ENCODE measurements around the gene ZBTB4. TPM values are rescaled to one million over a fixed set of nuclear protein-coding genes. Genes with fewer than 3 reads are reported as not detected.
"Not testable (repeated sequence)": the region's sequence is repeated elsewhere in the genome, so short reads cannot be mapped to it uniquely, and the experiment has no call there.

Gene ZBTB4
- polyA plus RNA-seq, 1 donor, result 65.6 TPM

DNA sequence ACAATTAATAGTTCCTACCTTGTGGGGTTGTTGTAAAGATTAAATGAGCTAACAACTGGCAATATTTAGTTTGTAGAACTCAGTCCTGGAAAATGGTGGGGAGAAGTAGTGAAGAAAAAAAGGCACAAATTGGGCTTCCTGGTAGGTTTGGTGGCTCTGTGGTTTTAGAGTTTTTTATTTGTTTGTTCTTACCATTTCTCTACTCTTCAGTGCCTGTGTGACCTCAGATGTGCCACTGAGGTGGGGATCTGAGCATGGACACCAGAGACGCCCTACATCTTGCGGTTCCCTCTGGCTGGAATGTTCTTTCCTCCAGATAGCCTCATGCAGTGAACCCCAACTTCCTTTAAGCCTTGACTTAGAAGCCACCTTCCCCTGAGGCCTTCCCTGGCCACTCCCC, 7.7 kb downstream of the ZBTB4 start:
- no CpG with 5 or more reads among the region's 2 CpGs for WGBS (ENCODE audit: insufficient coverage, low lambda C conversion rate)
- no peak for DNase-seq
- no peak overlapping the region for H3K4me3 ChIP-seq (ENCODE audit: low read length)
- peaks cover 23% of the 10 kb centered on the region for H3K4me1 ChIP-seq (ENCODE audit: control insufficient read depth, insufficient read depth, low read length)
- no peaks in the 10 kb centered on the region for H3K9me3 ChIP-seq (ENCODE audit: control insufficient read depth, low read depth, low read length)
- H3K27me3 ChIP-seq (ENCODE audit: control insufficient read depth, insufficient read depth, low read length), result no peaks in the 10 kb centered on the region
- H3K36me3 ChIP-seq (ENCODE audit: control insufficient read depth, insufficient read depth, low read length), result peaks cover 25% of the 10 kb centered on the region
- H3K27ac ChIP-seq (ENCODE audit: low read length), result no peak overlapping the region

DNA sequence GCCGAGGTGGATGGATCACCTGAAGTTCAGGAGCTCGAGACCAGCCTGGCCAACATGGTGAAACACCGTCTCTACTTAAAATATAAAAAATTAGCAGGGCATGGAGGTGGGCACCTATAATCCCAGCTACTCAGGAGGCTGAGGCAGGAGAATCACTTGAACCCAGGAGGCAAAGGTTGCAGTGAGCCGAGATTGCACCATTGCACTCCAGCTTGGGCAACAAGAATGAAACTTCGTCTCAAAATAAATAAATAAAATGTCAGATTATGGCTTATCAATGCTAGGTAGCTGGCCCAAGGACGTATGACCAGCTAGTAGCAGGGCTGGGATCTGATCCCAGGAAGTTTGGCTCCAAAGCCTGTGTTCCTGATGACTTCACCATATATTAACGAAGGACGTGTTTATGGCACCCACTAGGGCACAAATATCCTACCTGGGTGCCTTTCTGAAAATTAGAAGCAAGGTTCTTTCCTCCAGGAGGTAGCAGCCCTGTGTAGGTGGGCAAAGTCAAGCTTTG, 8.9 kb downstream of the ZBTB4 start:
- Histone ChIP-seq H3K4me1 (ENCODE audit: control insufficient read depth, insufficient read depth, low read length) (peaks cover 12% of the 10 kb centered on the region), H3K36me3 (ENCODE audit: control insufficient read depth, insufficient read depth, low read length) (peaks cover 33% of the 10 kb centered on the region)
- H3K27ac ChIP-seq (ENCODE audit: low read length); H3K9me3 ChIP-seq (ENCODE audit: control insufficient read depth, low read depth, low read length); H3K4me3 ChIP-seq (ENCODE audit: low read length); DNase-seq; H3K27me3 ChIP-seq (ENCODE audit: control insufficient read depth, insufficient read depth, low read length): not testable (repeated sequence)
- 82% methylated on average over 2 of the region's 8 CpGs for WGBS (ENCODE audit: insufficient coverage, low lambda C conversion rate)

- H3K4me1 ChIP-seq (ENCODE audit: control insufficient read depth, insufficient read depth, low read length); H3K4me3 ChIP-seq (ENCODE audit: low read length); H3K27ac ChIP-seq (ENCODE audit: low read length); H3K27me3 ChIP-seq (ENCODE audit: control insufficient read depth, insufficient read depth, low read length); DNase-seq; H3K9me3 ChIP-seq (ENCODE audit: control insufficient read depth, low read depth, low read length): not testable (repeated sequence)
- WGBS (ENCODE audit: insufficient coverage, low lambda C conversion rate), result 83% methylated on average over 2 of the region's 12 CpGs
- peaks cover 38% of the 10 kb centered on the region for H3K36me3 ChIP-seq (ENCODE audit: control insufficient read depth, insufficient read depth, low read length)
These were observed 9.6 kb downstream of the ZBTB4 start for GRCh38 chr17:7469843-7470242.

GRCh38 chr17:7468804-7469389, 10.5 kb downstream of the ZBTB4 start:
- 92% methylated on average over 2 of the region's 12 CpGs for WGBS (ENCODE audit: insufficient coverage, low lambda C conversion rate)
- Histone ChIP-seq H3K4me3 (ENCODE audit: low read length) (no peak overlapping the region), H3K27me3 (ENCODE audit: control insufficient read depth, insufficient read depth, low read length) (no peaks in the 10 kb centered on the region), H3K36me3 (ENCODE audit: control insufficient read depth, insufficient read depth, low read length) (peaks cover 40% of the 10 kb centered on the region), H3K9me3 (ENCODE audit: control insufficient read depth, low read depth, low read length) (no peaks in the 10 kb centered on the region), H3K27ac (ENCODE audit: low read length) (no peak overlapping the region), H3K4me1 (ENCODE audit: control insufficient read depth, insufficient read depth, low read length) (no peaks in the 10 kb centered on the region)
- no peak for DNase-seq

GRCh38 chr17:7468290-7468689, 11.1 kb downstream of the ZBTB4 start:
- H3K4me1 ChIP-seq (ENCODE audit: control insufficient read depth, insufficient read depth, low read length), result no peaks in the 10 kb centered on the region
- no CpG with 5 or more reads among the region's 11 CpGs for WGBS (ENCODE audit: insufficient coverage, low lambda C conversion rate)
- no peak for DNase-seq

DNA sequence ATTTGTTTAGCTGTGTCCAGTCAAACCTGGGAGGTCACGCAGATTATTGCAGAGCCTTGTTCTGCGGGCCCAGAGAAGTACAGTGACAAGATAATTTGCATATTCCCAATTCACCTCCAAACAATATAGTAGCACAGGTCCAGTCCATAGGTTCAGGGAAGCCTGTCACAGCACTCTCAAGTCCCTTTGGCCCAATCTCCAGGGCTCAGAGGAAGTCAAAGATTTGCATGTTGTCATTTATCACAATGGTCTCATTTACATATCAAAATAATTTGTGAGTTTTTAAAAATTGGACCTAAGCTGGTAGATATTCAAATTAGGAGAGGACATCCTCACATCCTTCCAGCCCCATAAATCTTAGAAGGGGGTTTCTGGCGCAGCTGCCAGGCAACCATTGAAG, 11.9 kb downstream of the ZBTB4 start:
- H3K4me1 ChIP-seq (ENCODE audit: control insufficient read depth, insufficient read depth, low read length), result no peaks in the 10 kb centered on the region
- H3K4me3 ChIP-seq (ENCODE audit: low read length), result no peak overlapping the region
- H3K36me3 ChIP-seq (ENCODE audit: control insufficient read depth, insufficient read depth, low read length), result peaks cover 54% of the 10 kb centered on the region
- no peaks in the 10 kb centered on the region for H3K9me3 ChIP-seq (ENCODE audit: control insufficient read depth, low read depth, low read length)
- H3K27ac ChIP-seq (ENCODE audit: low read length), result no peak overlapping the region
- no peaks in the 10 kb centered on the region for H3K27me3 ChIP-seq (ENCODE audit: control insufficient read depth, insufficient read depth, low read length)
- no peak for DNase-seq
- no CpG with 5 or more reads among the region's 3 CpGs for WGBS (ENCODE audit: insufficient coverage, low lambda C conversion rate)

More at GRCh38 chr17:7468290-7468689, 11.1 kb downstream of the ZBTB4 start:
- Histone ChIP-seq H3K27ac (ENCODE audit: low read length) (no peak overlapping the region), H3K36me3 (ENCODE audit: control insufficient read depth, insufficient read depth, low read length) (peaks cover 46% of the 10 kb centered on the region), H3K27me3 (ENCODE audit: control insufficient read depth, insufficient read depth, low read length) (no peaks in the 10 kb centered on the region), H3K4me3 (ENCODE audit: low read length) (no peak overlapping the region), H3K9me3 (ENCODE audit: control insufficient read depth, low read depth, low read length) (no peaks in the 10 kb centered on the region)

GRCh38 chr17:7466639-7467341, 12.6 kb downstream of the ZBTB4 start:
- Histone ChIP-seq H3K4me3 (ENCODE audit: low read length) (no peak overlapping the region), H3K4me1 (ENCODE audit: control insufficient read depth, insufficient read depth, low read length) (no peaks in the 10 kb centered on the region), H3K36me3 (ENCODE audit: control insufficient read depth, insufficient read depth, low read length) (peaks cover 61% of the 10 kb centered on the region), H3K27ac (ENCODE audit: low read length) (no peak overlapping the region), H3K27me3 (ENCODE audit: control insufficient read depth, insufficient read depth, low read length) (no peaks in the 10 kb centered on the region), H3K9me3 (ENCODE audit: control insufficient read depth, low read depth, low read length) (no peaks in the 10 kb centered on the region)
- WGBS (ENCODE audit: insufficient coverage, low lambda C conversion rate), result no CpG with 5 or more reads among the region's 16 CpGs
- DNase-seq, result no peak

GRCh38 chr17:7466318-7466638, 13.2 kb downstream of the ZBTB4 start:
- Histone ChIP-seq H3K27me3 (ENCODE audit: control insufficient read depth, insufficient read depth, low read length) (no peaks in the 10 kb centered on the region), H3K36me3 (ENCODE audit: control insufficient read depth, insufficient read depth, low read length) (peaks cover 65% of the 10 kb centered on the region), H3K27ac (ENCODE audit: low read length) (no peak overlapping the region), H3K4me3 (ENCODE audit: low read length) (no peak overlapping the region), H3K4me1 (ENCODE audit: control insufficient read depth, insufficient read depth, low read length) (no peaks in the 10 kb centered on the region), H3K9me3 (ENCODE audit: control insufficient read depth, low read depth, low read length) (no peaks in the 10 kb centered on the region)
- WGBS (ENCODE audit: insufficient coverage, low lambda C conversion rate), result 100% methylated on average over 1 of the region's 9 CpGs
- no peak for DNase-seq

DNA sequence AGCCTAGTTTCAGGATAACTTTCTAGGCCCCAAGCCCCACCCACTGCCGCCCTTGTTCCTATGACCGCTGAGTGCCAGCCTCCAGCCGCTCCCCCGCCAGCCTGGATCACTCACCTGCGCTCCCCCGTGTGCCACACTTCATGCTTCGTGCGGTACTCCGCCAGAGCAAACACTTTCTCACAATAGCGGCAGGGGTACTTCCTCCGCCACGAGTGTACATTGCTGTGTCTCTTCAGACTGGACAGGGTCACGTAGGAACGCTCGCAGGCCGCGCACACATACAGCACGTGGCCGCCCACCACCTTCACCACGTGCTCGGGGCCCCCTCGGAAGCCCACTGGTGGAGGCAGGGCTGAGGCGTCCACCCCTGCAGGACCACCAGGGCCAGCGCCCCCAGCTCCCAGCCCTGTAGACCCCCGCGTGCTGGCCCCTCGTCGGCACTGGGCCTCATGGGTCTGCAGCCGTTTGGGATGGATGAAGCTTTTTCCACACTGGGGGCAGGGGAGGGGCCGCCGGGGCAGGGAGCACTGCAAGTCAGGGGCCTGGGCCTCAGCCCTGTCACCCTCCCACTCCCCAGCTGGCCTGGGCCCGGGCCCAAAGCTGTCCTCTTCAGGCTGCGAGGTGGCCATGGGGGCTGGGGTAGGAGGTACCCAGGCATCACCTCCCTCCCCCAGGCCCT, 13.7 kb downstream of the ZBTB4 start:
- peaks cover 70% of the 10 kb centered on the region for H3K36me3 ChIP-seq (ENCODE audit: control insufficient read depth, insufficient read depth, low read length)
- no CpG with 5 or more reads among the region's 33 CpGs for WGBS (ENCODE audit: insufficient coverage, low lambda C conversion rate)
- no peaks in the 10 kb centered on the region for H3K27me3 ChIP-seq (ENCODE audit: control insufficient read depth, insufficient read depth, low read length)
- no peak for DNase-seq
- no peaks in the 10 kb centered on the region for H3K4me1 ChIP-seq (ENCODE audit: control insufficient read depth, insufficient read depth, low read length)
- H3K27ac ChIP-seq (ENCODE audit: low read length), result no peak overlapping the region
- H3K9me3 ChIP-seq (ENCODE audit: control insufficient read depth, low read depth, low read length), result no peaks in the 10 kb centered on the region
- no peak overlapping the region for H3K4me3 ChIP-seq (ENCODE audit: low read length)

DNA sequence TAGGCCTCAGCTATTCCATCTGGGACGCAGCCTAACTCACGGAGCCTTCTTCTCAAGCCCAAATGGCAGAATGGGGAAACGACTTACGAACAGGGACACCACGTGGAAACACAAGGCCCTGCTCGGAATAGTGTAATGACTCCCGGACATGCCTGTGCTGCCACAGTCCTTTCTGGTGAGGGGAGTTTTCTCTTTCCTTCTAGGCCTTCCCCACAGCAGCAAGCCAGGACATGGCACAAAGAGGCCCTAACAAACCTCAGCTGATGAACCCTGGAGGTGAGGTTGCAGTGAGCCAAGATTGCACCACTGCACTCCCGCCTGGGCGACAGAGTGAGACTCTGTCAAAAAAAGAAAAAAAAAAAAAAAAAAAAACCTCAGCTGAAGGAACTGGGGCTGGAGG, 15.3 kb downstream of the ZBTB4 start:
- DNase-seq, result no peak
- Histone ChIP-seq H3K9me3 (ENCODE audit: control insufficient read depth, low read depth, low read length) (no peaks in the 10 kb centered on the region), H3K36me3 (ENCODE audit: control insufficient read depth, insufficient read depth, low read length) (peaks cover 70% of the 10 kb centered on the region), H3K4me1 (ENCODE audit: control insufficient read depth, insufficient read depth, low read length) (no peaks in the 10 kb centered on the region), H3K4me3 (ENCODE audit: low read length) (no peak overlapping the region), H3K27ac (ENCODE audit: low read length) (no peak overlapping the region), H3K27me3 (ENCODE audit: control insufficient read depth, insufficient read depth, low read length) (no peaks in the 10 kb centered on the region)
- 100% methylated on average over 2 of the region's 9 CpGs for WGBS (ENCODE audit: insufficient coverage, low lambda C conversion rate)

Measured in large intestine (tissue), 3 donors.